Measurements from ENCODE around the gene YEATS4. TPM values are rescaled to one million over a fixed set of nuclear protein-coding genes. Genes with fewer than 3 reads are reported as not detected.

Gene YEATS4
- total and polyA plus RNA-seq, 9 of the 15 experiments (the other 6 are each of a cell fraction or from before 2014, with no cell fraction given) = 25.9 to 92.2 (median 49.2) TPM

- TF ChIP-seq CEBPZ (IDR thresholded peaks at IDR 0.05; ENCODE audit: borderline replicate concordance, low read depth, low read length) = no peak
These were observed 72.2 kb downstream of the YEATS4 start (continued) for GRCh38 chr12:69431591-69432222.

GRCh38 chr12:69433653-69434052 is 74.1 kb downstream of the YEATS4 start:
- POLR2A ChIA-PET = interaction anchor here (0.9 to 1.9 kb wide), 2 partner anchors 13 to 20 kb away, joined by 3 to 6 read pairs; no protein-coding TSS in a partner anchor
- Histone ChIP-seq H4K20me1 (replicated peaks; ENCODE audit: control insufficient read depth, insufficient read depth, low read length) (no peaks in the 10 kb centered on the region), H3K9me1 (ENCODE audit: control insufficient read depth, insufficient read depth, low read length) (no peaks in the 10 kb centered on the region), H3K4me1 (replicated peaks in 1 of 2; ENCODE audit: control insufficient read depth in 2 of 2, insufficient read depth in 2 of 2, low read length in 2 of 2) (peaks cover 4 to 9% of the 10 kb centered on the region in 2 experiments; a peak in 2 of 5 replicates), H3K9ac (ENCODE audit: insufficient read depth in 1 of 2, low read depth in 2 of 2, low read length in 2 of 2) (no peak overlapping the region), H3K79me2 (ENCODE audit: control insufficient read depth, insufficient read depth, low read length) (no peaks in the 10 kb centered on the region), H2AFZ (ENCODE audit: low read depth, low read length) (no peak overlapping the region), H3K36me3 (ENCODE audit: control insufficient read depth, insufficient read depth, low read length) (no peaks in the 10 kb centered on the region), H3K4me3 (no peak overlapping the region), H3K27ac (ENCODE audit: extremely low read depth, low read depth, low read length) (no peak overlapping the region), H3K4me2 (ENCODE audit: insufficient read depth, low read length) (no peak overlapping the region), H3K9me3 (replicated peaks; ENCODE audit: control insufficient read depth, insufficient read depth, low read depth, low read length) (no peaks in the 10 kb centered on the region), H3K27me3 (ENCODE audit: control insufficient read depth in 2 of 2, insufficient read depth in 2 of 2, low read length in 2 of 2) (no peaks in the 10 kb centered on the region; a peak in 1 of 5 replicates)
- BruUV-seq (replicated peaks) = no TSS peak
- intact Hi-C loops (cut with micrococcal nuclease) = no loop called here
- in situ Hi-C loops (cut with MboI) = no loop called here
- ATAC-seq = no peak
- CTCF ChIA-PET (ENCODE audit: low intra/inter-chr PET ratio) = no interaction called here
- FAIRE-seq = no peak
- no peak for DNase-seq (ENCODE audit: extremely low read depth in 1 of 4, low spot score in 3 of 4)
- WGBS (ENCODE audit: insufficient coverage, low coverage, missing lambda C conversion rate) = 51% methylated on average over 3 of the region's 3 CpGs
- TF ChIP-seq RCOR1 (IDR thresholded peaks at IDR 0.05; ENCODE audit: borderline replicate concordance in 1 of 2, low read depth in 2 of 2, low read length in 2 of 2) (no peak), SETDB1 (IDR thresholded peaks at IDR 0.05; ENCODE audit: low read length) (no peak), HOMEZ (CRISPR knock-in tag; IDR thresholded peaks at IDR 0.05) (no peak), CREB3 (tag; conservative IDR thresholded peaks at IDR 0.05; ENCODE audit: low read depth) (no peak), ZNF395 (CRISPR knock-in tag; IDR thresholded peaks at IDR 0.05) (no peak), SFPQ (IDR thresholded peaks at IDR 0.05; ENCODE audit: low read depth, low read length) (no peak), ZNF282 (CRISPR knock-in tag; IDR thresholded peaks at IDR 0.05) (no peak), SRSF7 (optimal IDR thresholded peaks at IDR 0.05; ENCODE audit: low read depth, low read length) (no peak)
